ENCODE measurements around the gene AASS.

AASS gene

DNA sequence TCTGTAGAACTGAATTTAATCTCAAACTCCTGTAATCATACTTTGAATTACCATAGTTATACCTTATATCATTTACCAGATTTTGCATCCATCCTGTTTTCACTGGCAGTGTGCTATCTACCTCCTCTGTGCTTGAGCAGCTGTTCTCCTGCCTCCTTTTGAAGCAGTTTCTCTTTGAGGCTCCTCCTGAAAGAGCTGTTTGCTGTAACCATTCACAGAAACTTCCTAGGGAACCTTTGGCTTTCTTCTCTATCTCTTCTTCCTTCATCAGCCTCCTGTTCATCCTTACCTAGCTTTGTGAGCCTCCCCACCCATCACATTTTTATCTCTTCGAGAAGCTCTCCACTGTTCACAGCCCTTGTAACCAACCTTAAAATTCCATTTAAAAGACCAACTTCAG lies 108.2 kb downstream of the AASS start:
- DNase-seq: no peak

DNA sequence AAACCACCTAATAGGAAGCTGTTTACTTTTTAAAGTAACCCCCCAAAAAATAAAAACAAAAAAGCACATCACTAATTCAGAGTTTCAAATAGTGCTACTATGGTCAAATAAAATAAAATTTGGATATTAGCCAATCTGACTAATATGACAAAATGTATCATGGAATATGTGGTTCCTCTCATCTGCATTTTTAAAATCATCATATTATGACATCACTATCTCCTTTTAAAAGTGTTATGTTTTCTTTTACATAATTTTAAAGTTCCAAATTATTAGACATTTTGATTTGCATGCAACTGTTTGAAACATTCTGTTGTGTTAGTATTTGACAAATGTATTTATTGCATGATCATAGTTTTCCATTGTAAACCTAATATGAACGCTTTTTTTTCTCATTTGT lies 110.4 kb downstream of the AASS start:
- DNase-seq: no peak

DNA sequence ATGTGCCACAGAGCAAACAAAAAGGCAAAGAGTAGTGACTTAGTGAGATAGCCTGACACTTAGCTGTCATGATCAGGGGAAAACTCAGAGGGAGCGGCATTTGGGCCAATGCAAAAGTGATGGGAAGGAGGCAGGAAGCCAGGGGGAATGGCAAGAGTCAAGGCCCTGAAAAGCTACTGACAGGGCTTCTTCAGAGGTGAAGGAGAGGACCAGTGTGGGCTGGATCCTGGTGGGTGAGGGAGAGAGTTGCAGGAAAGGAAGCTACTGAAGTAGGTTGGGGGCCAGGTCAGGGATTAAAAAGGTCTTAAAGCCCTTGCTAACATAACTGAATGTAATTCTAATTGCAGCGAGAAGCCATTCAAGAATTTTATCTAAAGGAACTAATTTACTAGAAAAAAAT lies 117.0 kb downstream of the AASS start:
- no peak for DNase-seq

Data from DMS 273 treated with DMSO at 0.1 percent for 48 hours (cell line).